ENCODE results near the gene HOXA3. TPM values are rescaled to one million over a fixed set of nuclear protein-coding genes. Genes with fewer than 3 reads are reported as not detected.
A peak's percentile ranks its signal among the peaks of the same experiment; 100 is the strongest.

HOXA3 gene
- total RNA-seq, 1 donor from 2014 or later: not detected

- peaks cover 4% of the 10 kb centered on the region for H3K36me3 Mint-ChIP-seq (ENCODE audit: unreplicated experiment)
- TF ChIP-seq CTCF (IDR thresholded peaks at IDR 0.05; ENCODE audit: partially characterized antibody, unreplicated experiment): no peak
- no peak for DNase-seq
- H3K9me3 Mint-ChIP-seq (ENCODE audit: unreplicated experiment): peaks cover 35% of the 10 kb centered on the region
- H3K4me3 Mint-ChIP-seq (ENCODE audit: unreplicated experiment): peak overlapping the region; percentile 43
- peaks cover 14% of the 10 kb centered on the region for H3K4me1 Mint-ChIP-seq (ENCODE audit: low read depth, unreplicated experiment)
- H3K27me3 Mint-ChIP-seq (ENCODE audit: unreplicated experiment): peaks cover 71% of the 10 kb centered on the region
- peak overlapping the region; percentile 49 for H3K27ac Mint-ChIP-seq (ENCODE audit: unreplicated experiment)
These were observed 51.0 kb downstream of the HOXA3 start for GRCh38 chr7:27101171-27101956.

GRCh38 chr7:27100694-27101170 is 51.7 kb downstream of the HOXA3 start:
- DNase-seq: no peak
- Mint-ChIP-seq H3K9me3 (ENCODE audit: unreplicated experiment) (peaks cover 31% of the 10 kb centered on the region), H3K27me3 (ENCODE audit: unreplicated experiment) (peaks cover 67% of the 10 kb centered on the region), H3K27ac (ENCODE audit: unreplicated experiment) (no peak overlapping the region), H3K36me3 (ENCODE audit: unreplicated experiment) (peaks cover 4% of the 10 kb centered on the region), H3K4me3 (ENCODE audit: unreplicated experiment) (peak overlapping the region; percentile 43), H3K4me1 (ENCODE audit: low read depth, unreplicated experiment) (peaks cover 12% of the 10 kb centered on the region)
- TF ChIP-seq CTCF (IDR thresholded peaks at IDR 0.05; ENCODE audit: partially characterized antibody, unreplicated experiment): no peak

GRCh38 chr7:27099453-27100370 is 52.7 kb downstream of the HOXA3 start:
- peak overlapping the region; percentile 14 for H3K27ac Mint-ChIP-seq (ENCODE audit: unreplicated experiment)
- no peak for TF ChIP-seq CTCF (IDR thresholded peaks at IDR 0.05; ENCODE audit: partially characterized antibody, unreplicated experiment)
- peaks cover 14% of the 10 kb centered on the region for H3K4me1 Mint-ChIP-seq (ENCODE audit: low read depth, unreplicated experiment)
- H3K27me3 Mint-ChIP-seq (ENCODE audit: unreplicated experiment): peaks cover 68% of the 10 kb centered on the region
- H3K4me3 Mint-ChIP-seq (ENCODE audit: unreplicated experiment): peak overlapping the region; percentile 74
- peaks cover 36% of the 10 kb centered on the region for H3K9me3 Mint-ChIP-seq (ENCODE audit: unreplicated experiment)
- DNase-seq: no peak
- H3K36me3 Mint-ChIP-seq (ENCODE audit: unreplicated experiment): peaks cover 4% of the 10 kb centered on the region

- Mint-ChIP-seq H3K27ac (ENCODE audit: unreplicated experiment) (no peak overlapping the region), H3K27me3 (ENCODE audit: unreplicated experiment) (peaks cover 69% of the 10 kb centered on the region), H3K36me3 (ENCODE audit: unreplicated experiment) (peaks cover 4% of the 10 kb centered on the region), H3K9me3 (ENCODE audit: unreplicated experiment) (peaks cover 38% of the 10 kb centered on the region), H3K4me1 (ENCODE audit: low read depth, unreplicated experiment) (peaks cover 14% of the 10 kb centered on the region), H3K4me3 (ENCODE audit: unreplicated experiment) (peak overlapping the region; percentile 74)
- no peak for TF ChIP-seq CTCF (IDR thresholded peaks at IDR 0.05; ENCODE audit: partially characterized antibody, unreplicated experiment)
- no peak for DNase-seq
These were observed 53.6 kb downstream of the HOXA3 start for GRCh38 chr7:27098578-27099451.
